Prostate gland (tissue), 2 donors: ENCODE measurements around the gene ESR2. TPM values are rescaled to one million over a fixed set of nuclear protein-coding genes. Genes with fewer than 3 reads are reported as not detected.

Experiments
- DNase-seq: peaks from one replicate; pipeline ENCODE4 v3.0.0-alpha.2; 2019; ENCODE audit warnings: low spot score
- H3K27ac ChIP-seq, 2 donors: fragments of 200-600 bp; sonication (generic); 2 replicates each; pipeline ENCODE4 v1.5.1; 2017 to 2019
- H3K27me3 ChIP-seq: fragments of 200-600 bp; sonication (generic); replicated peaks from 2 replicates; pipeline ENCODE4 v1.5.1; 2019; ENCODE audit not compliant: insufficient read depth
- H3K36me3 ChIP-seq, 2 donors: fragments of 200-600 bp; sonication (generic); 1 replicate in 1 of 2; 2 replicates in 1 of 2; pipeline versions ENCODE4 v1.5.1 to v1.8.1; 2017 to 2019
- H3K4me1 ChIP-seq: fragments of 200-600 bp; sonication (generic); replicated peaks from 2 replicates; pipeline ENCODE4 v1.5.1; 2019
- H3K4me3 ChIP-seq, 2 donors: fragments of 200-600 bp; sonication (generic); 2 replicates each; pipeline ENCODE4 v1.5.1; 2017 to 2019
- H3K9me3 ChIP-seq: fragments of 200-600 bp; sonication (generic); 2 replicates; pipeline ENCODE4 v1.5.1; 2017
- CTCF ChIP-seq, 4 experiments: fragments of 200-600 bp in 2 of 4; fragments of 450-650 bp in 2 of 4; sonication (generic) in 2 of 4; IDR thresholded peaks; 1 replicate in 3 of 4; 2 replicates in 1 of 4; pipeline ENCODE4 v1.5.1; 2016 to 2019; ENCODE audit warnings: antibody characterized with exemption in 4 of 4, mild to moderate bottlenecking in 2 of 4, moderate library complexity in 2 of 4
- POLR2A ChIP-seq: fragments of 450-650 bp; IDR thresholded peaks from one replicate; pipeline ENCODE4 v1.6.1; 2016; ENCODE audit warnings: antibody characterized with exemption, mild to moderate bottlenecking
- POLR2AphosphoS5 ChIP-seq: sonication (generic); formaldehyde crosslinking; IDR thresholded peaks from one replicate; pipeline ENCODE4 v1.6.1; 2017; ENCODE audit warnings: antibody characterized with exemption
- WGBS: methylation state at CpG from one replicate; pipeline ENCODE4 v1.1.5; 2018; 5-methylcytosine and 5-hydroxymethylcytosine counted together
- intact Hi-C: fragments of 100-400 bp; cut with DNase I; formaldehyde crosslinking; loops from one replicate; pipeline ENCODE4 v1.14.2; 2022
- total RNA-seq, 2 donors: library from RNA; depleted of rRNA; stranded (reverse); fragments of >200 nt; gene quantifications; one replicate each; pipeline ENCODE4 v1.1.0, GENCODE V29; 2016

ESR2 gene
- total RNA-seq, 2 donors from 2014 or later, result 0.68 to 21.4 TPM

GRCh38 chr14:64098120-64098519 lies 196.1 kb downstream of the ESR2 start:
- Histone ChIP-seq H3K9me3 (no peaks in the 10 kb centered on the region), H3K4me3 (no peak overlapping the region), H3K27me3 (no peaks in the 10 kb centered on the region), H3K27ac (no peak overlapping the region), H3K36me3 (no peaks in the 10 kb centered on the region), H3K4me1 (no peaks in the 10 kb centered on the region)
- 65% methylated on average over 4 of the region's 4 CpGs for WGBS
- intact Hi-C loops, result no loop called here
- no peak for DNase-seq
- TF ChIP-seq POLR2AphosphoS5, result no peak
- no peak for TF ChIP-seq CTCF (IDR thresholded peaks at IDR 0.05)
- no peak for TF ChIP-seq POLR2A

GRCh38 chr14:64095620-64096019 lies 198.6 kb downstream of the ESR2 start:
- Histone ChIP-seq H3K27ac (no peak overlapping the region), H3K36me3 (no peaks in the 10 kb centered on the region)
- 89% methylated on average over 3 of the region's 3 CpGs for WGBS

DNA sequence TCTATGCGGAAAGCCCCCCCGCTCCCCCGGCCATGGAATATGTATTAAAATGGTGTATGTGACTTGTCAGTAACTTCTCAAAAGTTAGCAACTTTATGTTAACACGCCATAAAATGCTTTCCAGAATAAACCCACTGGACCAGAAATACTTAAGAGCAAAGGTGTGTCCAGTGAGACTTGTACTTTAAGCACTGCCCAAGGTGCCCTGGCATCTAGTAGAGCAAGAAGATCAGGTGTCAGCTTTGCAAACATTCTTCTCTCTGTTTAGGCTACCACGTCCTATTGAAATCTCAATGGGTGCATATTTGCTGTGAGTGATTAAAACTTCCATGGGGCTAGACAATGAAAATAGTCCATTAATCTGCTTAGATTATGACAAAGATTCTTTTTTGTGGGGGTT lies 201.2 kb downstream of the ESR2 start:
- intact Hi-C loops, result no loop called here
- DNase-seq, result peak; percentile 44
- Histone ChIP-seq H3K9me3 (no peaks in the 10 kb centered on the region), H3K36me3 (no peaks in the 10 kb centered on the region), H3K4me3 (no peak overlapping the region), H3K4me1 (no peaks in the 10 kb centered on the region), H3K27ac (no peak overlapping the region), H3K27me3 (no peaks in the 10 kb centered on the region)
- no peak for TF ChIP-seq CTCF (IDR thresholded peaks at IDR 0.05)
- TF ChIP-seq POLR2A, result no peak
- peak; percentile 24 for TF ChIP-seq POLR2AphosphoS5
- 53% methylated on average over 5 of the region's 5 CpGs for WGBS

More at GRCh38 chr14:64095620-64096019, 198.6 kb downstream of the ESR2 start:
- no peak for DNase-seq
- Histone ChIP-seq H3K9me3 (no peaks in the 10 kb centered on the region), H3K4me1 (no peaks in the 10 kb centered on the region), H3K4me3 (no peak overlapping the region), H3K27me3 (no peaks in the 10 kb centered on the region)
- TF ChIP-seq POLR2A (no peak), POLR2AphosphoS5 (no peak), CTCF (IDR thresholded peaks at IDR 0.05) (no peak)
- intact Hi-C loops, result no loop called here

DNA sequence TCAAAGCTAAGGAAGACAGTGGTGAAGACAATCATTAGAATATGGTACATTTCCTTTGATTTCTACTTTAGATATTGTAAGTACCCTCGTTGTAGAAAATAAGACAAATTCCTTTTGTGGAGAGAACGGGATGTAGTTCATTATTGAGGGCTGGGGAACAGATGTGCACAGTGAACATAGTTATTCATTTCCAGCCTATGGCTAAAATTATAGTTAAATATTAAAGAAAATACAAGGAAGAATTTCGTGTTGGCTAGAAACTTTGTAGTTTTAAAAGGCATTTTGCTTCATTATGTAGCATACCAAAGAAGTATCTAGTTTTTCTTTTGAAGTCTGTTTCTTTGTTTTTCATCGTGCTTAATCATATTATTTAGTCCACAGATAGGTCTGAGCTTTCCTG lies 201.8 kb downstream of the ESR2 start:
- Histone ChIP-seq H3K27me3 (no peaks in the 10 kb centered on the region), H3K36me3 (no peaks in the 10 kb centered on the region), H3K9me3 (no peaks in the 10 kb centered on the region), H3K4me3 (no peak overlapping the region), H3K4me1 (no peaks in the 10 kb centered on the region), H3K27ac (no peak overlapping the region)
- TF ChIP-seq CTCF (IDR thresholded peaks at IDR 0.05) (no peak), POLR2A (no peak), POLR2AphosphoS5 (no peak)
- intact Hi-C loops, result no loop called here
- DNase-seq, result no peak
- 68% methylated on average over 4 of the region's 4 CpGs for WGBS

DNA sequence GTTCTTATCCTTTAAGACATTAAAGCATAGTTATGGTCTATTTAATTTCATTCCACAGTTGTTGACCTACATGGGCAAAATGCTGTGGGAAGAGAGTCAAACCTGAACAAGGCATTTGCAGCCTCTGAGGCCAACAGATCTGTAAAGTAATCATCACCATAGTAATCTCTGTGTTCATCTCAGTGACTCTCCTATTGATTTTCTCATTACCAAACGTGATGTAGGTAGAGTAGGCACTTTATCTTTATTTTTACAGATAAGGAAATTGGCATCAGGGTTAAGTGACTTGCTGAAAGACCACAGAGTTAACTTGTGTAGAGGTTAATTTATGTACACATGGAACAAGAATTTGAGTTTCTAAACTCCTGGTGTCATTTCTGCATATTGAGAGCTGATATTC lies 203.0 kb downstream of the ESR2 start:
- no peak overlapping the region for H3K27ac ChIP-seq
- DNase-seq, result no peak
- no peak overlapping the region for H3K4me3 ChIP-seq
- no peaks in the 10 kb centered on the region for H3K4me1 ChIP-seq
- WGBS, result 55% methylated on average over 1 of the region's 1 CpG
- TF ChIP-seq CTCF (IDR thresholded peaks at IDR 0.05) (no peak), POLR2AphosphoS5 (no peak), POLR2A (no peak)
- H3K9me3 ChIP-seq, result no peaks in the 10 kb centered on the region
- intact Hi-C loops, result no loop called here
- no peaks in the 10 kb centered on the region for H3K27me3 ChIP-seq
- H3K36me3 ChIP-seq, result no peaks in the 10 kb centered on the region
